HPDE6-E6E7 (cell line): ENCODE data around the gene H1-8.
A peak's percentile ranks its signal among the peaks of the same experiment; 100 is the strongest.
"Not testable (repeated sequence)": the region's sequence is repeated elsewhere in the genome, so short reads cannot be mapped to it uniquely, and the experiment has no call there.

ENCODE experiments used
- DNase-seq: peaks from one replicate; pipeline ENCODE4 v3.0.0; 2011; ENCODE audit warnings: missing footprints; ENCODE audit errors: extremely low spot score

Gene H1-8

GRCh38 chr3:129533406-129533805 is 9.6 kb upstream of the H1-8 start:
- no peak for DNase-seq

GRCh38 chr3:129534428-129535027 is 8.4 kb upstream of the H1-8 start:
- no peak for DNase-seq

- no peak for DNase-seq
Measured at GRCh38 chr3:129535075-129535474, 7.9 kb upstream of the H1-8 start.

- no peak for DNase-seq
Measured at GRCh38 chr3:129536374-129536667, 6.7 kb upstream of the H1-8 start.

GRCh38 chr3:129536804-129537203 is 6.2 kb upstream of the H1-8 start:
- DNase-seq = no peak

GRCh38 chr3:129539206-129539605 is 3.8 kb upstream of the H1-8 start:
- no peak for DNase-seq

GRCh38 chr3:129540776-129541516 is 2.0 kb upstream of the H1-8 start:
- no peak for DNase-seq

- no peak for DNase-seq
Measured at GRCh38 chr3:129542747-129543146, 228 bp upstream of the H1-8 start.

- no peak for DNase-seq
Measured at GRCh38 chr3:129543999-129544398, 1.0 kb downstream of the H1-8 start.

GRCh38 chr3:129545951-129546350 is 3.0 kb downstream of the H1-8 start:
- not testable (repeated sequence) for DNase-seq

- DNase-seq = no peak
Measured at GRCh38 chr3:129547241-129547640, 4.3 kb downstream of the H1-8 start.

GRCh38 chr3:129548104-129548965 is 5.4 kb downstream of the H1-8 start:
- DNase-seq = no peak

GRCh38 chr3:129549006-129549800 is 6.2 kb downstream of the H1-8 start:
- peak; percentile 87 for DNase-seq

GRCh38 chr3:129549805-129550204 is 6.8 kb downstream of the H1-8 start:
- DNase-seq = no peak

GRCh38 chr3:129552287-129553050 is 9.5 kb downstream of the H1-8 start:
- DNase-seq = no peak

GRCh38 chr3:129553171-129553570 is 10.2 kb downstream of the H1-8 start:
- DNase-seq = no peak

- DNase-seq = no peak
Measured at GRCh38 chr3:129553719-129554118, 10.7 kb downstream of the H1-8 start.

GRCh38 chr3:129554356-129555152 is 11.6 kb downstream of the H1-8 start:
- DNase-seq = no peak

GRCh38 chr3:129555153-129555550 is 12.2 kb downstream of the H1-8 start:
- no peak for DNase-seq

- no peak for DNase-seq
Measured at GRCh38 chr3:129555616-129556357, 12.8 kb downstream of the H1-8 start.
